GM19193 (cell line): Measurements from ENCODE around the gene RET.

Source experiments
- POLR2A ChIP-seq: IDR thresholded peaks from 4 replicates; pipeline ENCODE4 v1.6.1; 2011; ENCODE audit not compliant: insufficient read depth, insufficient read length; ENCODE audit errors: extremely low read depth

The RET gene

DNA sequence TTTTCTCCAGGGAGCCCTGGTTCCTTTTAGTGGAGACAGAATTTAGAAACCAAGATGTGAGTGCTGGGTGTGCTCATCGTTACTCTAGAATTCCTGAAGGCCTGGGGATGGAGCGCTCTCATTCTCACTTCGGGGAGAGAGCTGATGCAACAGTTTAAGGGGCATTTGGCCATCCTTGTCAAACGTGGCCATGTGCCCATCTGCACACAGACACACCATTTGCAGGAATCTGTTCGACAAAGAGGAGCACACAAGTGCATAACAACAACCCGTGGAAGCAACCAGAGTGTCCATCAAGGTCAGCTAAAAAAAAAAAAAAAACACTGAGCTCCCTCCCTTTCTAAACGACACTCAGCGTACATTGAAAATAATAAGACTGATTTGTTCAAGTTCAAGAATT, 23.0 kb upstream of the RET start:
- TF ChIP-seq POLR2A: no peak

DNA sequence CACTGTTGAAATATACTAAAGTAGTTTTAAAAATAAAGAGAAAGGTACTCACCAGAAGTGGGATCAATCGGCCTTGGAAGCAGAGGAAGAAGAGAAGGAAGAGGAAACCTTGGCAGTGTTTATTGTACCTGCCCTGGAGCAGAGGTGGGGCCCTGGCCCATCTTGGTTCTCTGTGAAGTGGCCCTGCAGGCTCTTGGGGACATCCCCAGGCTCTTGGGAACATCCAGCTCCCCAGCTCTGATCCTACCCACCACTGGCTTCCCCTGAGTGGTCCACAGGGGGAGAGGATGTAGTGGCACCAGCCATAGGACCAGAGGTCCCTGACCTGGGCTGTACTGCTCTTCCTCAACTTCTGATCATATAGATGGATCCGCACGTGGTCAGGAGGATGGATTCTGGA, 22.3 kb upstream of the RET start:
- no peak for TF ChIP-seq POLR2A

DNA sequence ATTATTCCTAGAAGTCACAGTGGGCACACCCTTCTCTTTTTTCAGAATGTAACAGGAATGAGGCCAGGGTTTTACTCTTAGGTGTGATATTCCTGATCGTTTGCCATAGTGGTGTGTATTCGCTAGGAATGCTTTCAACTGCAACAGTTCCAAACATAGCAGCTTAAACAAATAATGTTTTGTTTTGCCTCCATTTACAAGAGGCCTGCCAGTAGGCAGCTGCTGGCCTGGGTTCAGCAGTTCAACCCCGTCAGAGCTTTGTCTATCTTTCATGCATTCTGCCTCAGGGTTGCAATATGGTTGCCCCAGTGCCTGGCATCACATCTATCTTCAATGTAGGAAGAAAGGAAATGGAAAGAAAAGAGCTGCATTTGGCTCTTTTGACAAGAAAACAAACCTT, 21.7 kb upstream of the RET start:
- TF ChIP-seq POLR2A: no peak

DNA sequence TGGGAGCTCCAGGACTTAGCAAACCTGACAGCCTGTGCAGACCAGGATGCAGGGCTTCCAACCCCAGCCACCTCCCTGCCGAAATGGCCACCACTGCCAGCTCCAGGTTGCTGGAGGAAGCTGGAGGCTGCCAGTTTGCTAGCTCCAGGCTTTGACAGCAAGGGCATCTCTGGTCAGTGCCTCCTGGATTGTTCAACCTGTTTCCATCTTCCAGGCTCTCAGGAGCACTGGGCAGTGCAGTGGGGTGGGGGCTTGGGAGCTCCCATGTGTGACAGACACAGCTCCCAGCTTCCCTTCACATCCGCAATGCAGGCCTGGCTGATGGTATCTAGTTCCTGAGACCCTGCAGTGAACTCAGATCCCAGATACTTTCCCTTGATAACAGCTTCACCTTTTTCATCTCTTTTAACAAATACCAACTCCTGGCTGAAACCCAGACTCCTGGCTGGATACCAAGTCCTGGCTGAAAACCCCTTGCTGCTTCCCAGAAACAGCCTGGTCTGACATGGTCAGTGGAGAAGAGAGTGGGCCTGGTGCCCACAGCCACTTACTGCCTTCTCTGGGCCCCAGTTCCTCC, 20.8 kb upstream of the RET start:
- no peak for TF ChIP-seq POLR2A

DNA sequence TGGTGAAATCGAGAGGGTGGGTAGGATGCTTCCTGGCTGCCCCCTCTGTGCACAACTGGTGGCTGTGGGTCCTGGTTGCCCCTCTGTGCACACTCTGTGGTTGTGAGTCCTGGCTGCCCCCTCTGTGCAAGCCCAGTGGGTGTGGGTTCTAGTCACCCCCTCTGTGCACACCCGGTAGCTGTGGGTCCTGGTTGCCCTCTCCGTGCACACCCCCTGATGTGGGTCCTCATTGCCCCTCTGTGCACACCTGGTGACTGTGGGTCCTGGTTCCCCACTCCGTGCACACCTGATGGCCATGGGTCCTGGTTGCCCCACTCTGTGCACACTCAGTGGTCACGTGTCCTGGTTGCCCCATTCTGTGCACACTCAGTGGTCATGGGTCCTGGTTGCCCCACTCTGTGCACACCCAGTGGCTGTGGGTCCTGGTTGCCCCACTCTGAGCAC, 20.3 kb upstream of the RET start:
- TF ChIP-seq POLR2A: no peak

DNA sequence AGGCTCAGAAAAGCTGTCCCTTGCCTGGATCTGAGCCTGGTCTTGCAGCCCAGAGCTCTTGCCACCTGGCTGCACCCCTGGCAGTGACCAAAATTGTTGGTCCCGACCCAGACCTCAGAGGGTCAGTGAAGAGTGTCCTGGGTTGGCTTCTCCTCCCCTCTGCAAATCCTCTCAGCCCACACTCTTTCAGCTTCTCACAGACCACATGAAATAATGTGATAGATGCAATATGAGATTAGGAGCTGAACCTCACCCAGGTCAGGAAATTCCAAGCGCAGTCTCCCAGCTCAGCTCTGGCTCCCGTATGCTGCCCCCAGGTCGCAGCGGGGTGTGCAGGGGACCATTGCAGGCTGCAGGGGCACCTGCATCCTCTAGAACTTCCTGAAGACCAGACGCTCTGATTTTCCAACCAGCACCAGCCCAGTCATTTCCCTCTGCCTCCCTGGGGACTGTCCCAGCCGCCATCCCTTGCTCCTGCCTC, 19.6 kb upstream of the RET start:
- no peak for TF ChIP-seq POLR2A

DNA sequence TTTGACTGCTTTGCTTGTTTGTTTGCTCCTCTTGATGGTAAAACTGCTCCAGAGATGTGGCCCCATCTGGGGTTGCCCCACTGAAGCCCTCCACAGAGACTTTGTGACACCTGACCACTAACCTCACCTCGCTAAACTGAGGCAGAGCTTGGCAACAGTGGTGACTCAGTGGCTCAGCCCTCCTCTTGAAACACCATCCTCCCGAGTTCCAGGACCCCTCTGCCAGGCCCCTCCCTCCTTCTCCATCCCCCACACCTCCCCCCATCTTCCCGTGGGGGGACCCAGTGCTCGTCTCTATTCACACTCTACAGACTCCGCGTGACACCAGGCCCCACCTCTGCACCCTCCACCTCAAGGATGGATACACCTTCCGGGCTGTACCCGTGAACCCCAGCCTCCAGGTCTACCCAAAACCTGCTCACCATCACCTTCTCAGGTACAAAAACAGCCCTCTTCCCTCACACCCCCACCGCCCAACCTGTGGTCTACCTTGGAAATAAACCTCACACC, 19.0 kb upstream of the RET start:
- no peak for TF ChIP-seq POLR2A

DNA sequence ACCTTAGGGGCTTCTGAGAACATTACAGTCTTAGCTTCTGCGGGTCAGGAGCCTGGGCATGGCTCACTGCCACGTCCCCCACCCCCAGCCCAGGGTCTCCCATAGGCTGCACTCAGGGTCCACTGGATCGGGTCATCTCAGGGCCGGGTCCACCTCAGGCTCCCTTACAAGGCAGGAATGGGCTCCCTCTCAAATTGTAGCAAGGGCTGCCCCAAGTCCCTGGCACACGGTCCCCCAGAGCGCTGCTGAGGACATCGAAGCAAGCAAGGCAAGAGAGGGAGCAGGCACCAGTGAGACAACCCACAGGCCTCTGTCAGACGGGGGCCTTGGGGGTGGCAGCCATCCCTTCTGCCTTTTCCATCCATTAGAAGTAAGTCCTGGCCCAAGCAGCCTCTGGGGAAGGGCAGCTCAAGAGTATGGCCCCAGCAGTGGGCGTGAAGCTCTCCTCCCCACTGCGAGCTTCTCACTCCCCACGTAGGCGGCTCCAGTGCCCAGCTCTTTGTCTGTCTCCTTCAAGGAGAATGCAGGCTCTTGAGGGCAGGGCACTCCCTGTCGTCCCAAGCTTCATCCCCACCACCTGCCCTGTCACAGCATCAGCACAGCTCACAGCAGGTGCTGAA, 18.0 kb upstream of the RET start:
- TF ChIP-seq POLR2A: no peak

DNA sequence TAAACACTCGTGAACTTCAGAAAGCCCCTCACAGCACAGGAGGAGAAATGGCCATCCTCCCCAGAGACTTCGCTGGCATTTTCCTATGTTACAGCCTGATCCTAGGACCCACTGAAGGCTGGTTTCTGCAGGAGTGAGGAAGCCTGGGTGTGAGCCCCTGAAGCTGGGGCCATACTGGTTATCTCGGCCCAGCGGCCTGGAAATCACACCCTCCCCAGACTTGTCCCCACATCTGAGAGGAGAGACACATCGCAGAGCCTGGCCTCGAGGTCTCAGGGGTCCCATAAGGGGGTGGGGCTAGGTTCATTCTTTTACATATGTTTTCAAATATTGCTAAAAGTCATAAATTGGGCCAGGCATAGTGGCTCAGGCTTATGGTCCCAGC, 17.5 kb upstream of the RET start:
- TF ChIP-seq POLR2A: no peak

DNA sequence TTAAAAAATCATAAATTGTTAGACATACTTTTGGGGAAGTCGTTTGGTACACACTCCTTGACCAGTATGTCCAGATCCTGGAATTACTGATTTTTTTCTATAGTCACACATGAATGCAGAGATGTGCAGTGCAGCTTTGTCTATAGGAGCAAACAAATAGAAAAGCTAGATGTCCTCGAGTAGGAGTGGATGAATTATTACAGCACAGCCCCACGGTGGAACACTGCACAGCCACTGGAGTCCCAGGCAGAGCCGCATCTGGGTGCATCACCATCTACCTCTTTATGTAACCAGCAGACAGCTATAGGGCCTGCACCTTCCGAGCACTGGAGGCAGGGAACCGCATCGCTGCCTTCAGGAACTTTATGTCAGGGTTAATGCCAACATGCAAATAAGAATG, 17.0 kb upstream of the RET start:
- TF ChIP-seq POLR2A: no peak

DNA sequence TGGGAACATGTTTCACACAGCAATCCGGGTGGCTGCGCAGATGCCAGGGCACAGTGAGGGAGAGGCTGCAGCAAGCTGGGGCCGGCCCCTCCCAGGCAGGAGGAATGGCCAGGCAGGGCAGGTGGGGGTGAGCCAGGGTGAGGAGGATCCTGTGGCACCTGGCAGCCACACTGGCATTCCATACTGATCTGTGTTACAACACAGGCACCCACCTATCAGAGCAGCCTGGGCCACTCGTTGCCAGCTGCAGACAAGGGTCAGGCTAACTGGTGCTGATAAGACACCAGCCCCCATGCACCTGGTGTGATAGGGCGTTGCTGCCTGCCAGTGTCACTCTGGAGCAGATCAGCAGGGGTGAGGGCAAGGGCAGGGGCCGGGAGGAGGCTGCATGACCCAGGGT, 16.6 kb upstream of the RET start:
- TF ChIP-seq POLR2A: no peak

DNA sequence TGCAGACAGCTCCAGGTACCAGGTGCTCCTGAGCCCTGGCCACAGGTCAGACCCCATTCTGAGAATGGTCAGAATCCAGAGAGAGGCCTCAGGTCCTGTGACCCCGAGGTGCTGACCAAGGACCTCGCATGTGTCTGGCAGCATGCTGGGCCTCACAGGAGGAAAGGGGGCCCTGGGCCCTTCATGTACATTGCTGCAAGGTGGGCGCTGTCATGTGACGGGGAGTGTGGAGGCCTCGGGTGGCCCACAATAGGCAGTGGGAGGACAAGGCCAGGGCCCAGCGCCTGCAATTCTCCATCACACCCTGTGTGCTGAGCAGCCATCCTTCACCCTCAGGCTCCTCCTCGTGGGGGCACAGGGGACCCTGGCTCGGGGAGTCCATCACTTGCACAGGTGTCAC, 15.5 kb upstream of the RET start:
- TF ChIP-seq POLR2A: no peak

DNA sequence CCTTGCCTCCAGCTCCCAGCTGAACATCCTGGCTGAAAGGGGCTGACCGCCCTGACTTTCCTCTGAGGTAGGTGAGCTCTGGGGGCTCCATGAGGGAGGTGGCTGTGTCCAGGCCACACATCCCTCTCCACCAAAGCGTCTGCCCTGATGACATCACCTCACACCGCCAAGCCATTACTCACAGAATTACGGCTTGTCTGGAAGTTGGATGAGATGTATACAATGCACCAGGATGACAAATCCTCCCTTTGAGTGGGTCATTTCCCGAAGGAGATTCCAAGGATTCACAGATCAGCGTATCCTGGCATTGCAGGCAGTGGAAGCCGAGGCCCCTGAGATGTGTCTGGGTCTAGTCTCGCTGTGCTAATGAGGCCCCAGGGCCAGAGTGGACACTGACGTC, 15.1 kb upstream of the RET start:
- no peak for TF ChIP-seq POLR2A

DNA sequence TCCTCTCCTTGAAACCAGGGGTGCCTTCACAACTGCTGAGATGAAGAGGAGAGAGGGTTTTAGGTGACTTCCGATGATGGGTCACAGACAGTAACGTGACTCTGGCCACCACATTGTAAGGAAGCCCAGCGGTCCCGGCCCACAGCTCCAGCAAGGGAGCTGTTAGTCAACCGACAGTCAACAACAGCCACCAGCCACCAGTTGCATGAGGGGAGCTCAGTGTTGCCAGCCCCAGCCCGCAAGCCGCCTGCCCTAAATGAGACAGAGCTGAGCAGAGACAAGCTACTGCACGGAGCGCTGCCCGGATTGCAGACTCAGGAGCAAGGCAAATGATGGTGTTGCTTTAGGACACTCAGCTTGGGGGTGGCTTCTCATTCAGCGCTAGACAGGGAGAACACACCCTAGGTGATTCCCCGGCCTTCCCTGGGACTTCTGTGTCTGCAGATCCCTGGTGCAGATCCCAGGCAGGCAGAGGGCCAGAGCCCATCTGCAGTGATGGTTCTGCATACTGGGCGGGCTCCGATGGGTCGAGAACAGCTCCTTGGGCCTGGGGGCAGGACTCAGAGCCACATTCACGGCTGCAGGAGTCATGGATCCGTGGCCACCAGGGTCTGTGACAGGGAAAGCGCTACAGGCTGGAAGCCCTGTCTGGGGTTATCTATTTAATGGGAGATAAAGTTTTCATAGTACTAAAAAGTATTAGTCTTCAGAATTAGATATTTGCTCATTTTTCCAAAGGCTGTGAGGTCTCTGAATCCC, 14.3 kb upstream of the RET start:
- no peak for TF ChIP-seq POLR2A

DNA sequence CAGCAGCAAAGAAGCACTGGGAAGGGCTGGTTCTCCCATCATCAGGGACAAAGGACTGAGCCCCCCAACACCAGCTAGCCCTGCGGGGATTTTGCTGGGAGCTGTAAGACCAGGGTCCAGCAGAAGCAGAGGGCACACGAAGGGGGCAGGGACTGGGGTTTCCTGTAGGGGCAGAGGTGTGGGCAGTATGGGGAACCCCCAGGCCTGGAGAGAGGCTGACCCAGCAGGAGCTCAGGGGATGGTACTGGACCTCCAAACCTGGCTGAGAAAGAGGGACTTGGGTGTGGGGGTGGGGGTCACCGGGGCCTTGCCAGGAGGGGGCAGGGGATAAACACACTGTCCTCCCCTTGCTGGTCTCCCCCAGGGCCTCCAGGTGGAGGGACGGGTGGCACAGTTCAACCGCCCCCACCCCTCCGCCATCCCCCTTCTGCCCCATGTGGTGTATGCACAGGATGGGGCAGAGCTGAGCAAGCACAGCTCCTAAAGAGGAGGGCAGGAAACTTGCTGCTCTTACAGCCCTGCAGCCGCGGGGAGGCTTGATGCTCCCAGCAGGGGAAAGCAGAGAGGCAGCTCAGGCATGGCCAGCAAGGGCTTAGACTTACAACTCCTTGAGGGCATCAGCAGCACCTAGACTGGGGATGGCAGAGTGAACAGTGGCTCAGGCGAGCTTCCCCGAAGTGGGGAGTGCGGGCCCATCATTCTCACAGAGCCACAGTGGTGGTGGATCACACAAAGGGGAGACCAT, 12.4 kb upstream of the RET start:
- no peak for TF ChIP-seq POLR2A
